CD4-positive, alpha-beta T cell (primary cell): ENCODE measurements around the gene TPSG1. TPM values are rescaled to one million over a fixed set of nuclear protein-coding genes. Genes with fewer than 3 reads are reported as not detected.

Source experiments
- ATAC-seq: fragments of 200-7000 bp; cut with Tn5 transposase; one replicate; pipeline ENCODE4 v1.10.0; 2022; ENCODE audit warnings: mild to moderate bottlenecking; ENCODE audit not compliant: poor library complexity
- CTCF ChIA-PET: fragments of 350-600 bp; sonication (Branson Sonifier 250); formaldehyde crosslinking; loops from one replicate; lab custom pipeline; 2021; ENCODE audit warnings: antibody characterized with exemption, inconsistent platforms; lab: Charles Lee
- POLR2A ChIA-PET: fragments of 350-600 bp; sonication (Branson Sonifier 250); formaldehyde crosslinking; loops from one replicate; lab custom pipeline; 2021; ENCODE audit warnings: antibody characterized with exemption, inconsistent platforms; lab: Charles Lee
- DNase-seq, 14 experiments: peaks; one replicate each; pipeline ENCODE4 v3.0.0-alpha.2; 2013 to 2020; ENCODE audit warnings: mixed read lengths in 2 of 14
- H3K27ac ChIP-seq, 2 donors: one replicate each; pipeline versions ENCODE4 v1.5.1 to v1.7.0; 2013; ENCODE audit warnings: low read length in 2 of 2, low read depth in 1 of 2, mild to moderate bottlenecking in 1 of 2
- H3K27me3 ChIP-seq, 2 experiments: 1 replicate in 1 of 2; 2 replicates in 1 of 2; pipeline versions ENCODE4 v1.6.1 to v1.7.0; 2013; ENCODE audit warnings: low read length in 2 of 2, control low read depth in 1 of 2, mild to moderate bottlenecking in 1 of 2, moderate library complexity in 1 of 2; ENCODE audit not compliant: insufficient read depth in 2 of 2, control insufficient read depth in 1 of 2
- H3K36me3 ChIP-seq: one replicate; pipeline ENCODE4 v1.6.1; 2013; ENCODE audit warnings: low read length, control low read depth; ENCODE audit not compliant: insufficient read depth
- H3K4me1 ChIP-seq: one replicate; pipeline ENCODE4 v1.6.1; 2013; ENCODE audit warnings: low read length, control low read depth; ENCODE audit not compliant: insufficient read depth
- H3K4me3 ChIP-seq: one replicate; pipeline ENCODE4 v1.5.1; 2013; ENCODE audit warnings: mild to moderate bottlenecking, low read length, moderate library complexity
- H3K9me3 ChIP-seq, 2 experiments: 1 replicate in 1 of 2; 2 replicates in 1 of 2; pipeline versions ENCODE4 v1.6.1 to v1.7.0; 2013; ENCODE audit warnings: low read length in 2 of 2, mild to moderate bottlenecking in 2 of 2, control low read depth in 1 of 2, moderate library complexity in 1 of 2; ENCODE audit not compliant: control insufficient read depth in 1 of 2, insufficient read depth in 1 of 2
- H3K27ac Mint-ChIP-seq: one replicate; pipeline ENCODE4 v1.8.0; 2020; ENCODE audit warnings: mixed read lengths
- H3K27me3 Mint-ChIP-seq: one replicate; pipeline ENCODE4 v1.8.0; 2021; ENCODE audit warnings: mixed read lengths
- H3K36me3 Mint-ChIP-seq: one replicate; pipeline ENCODE4 v1.8.0; 2021; ENCODE audit warnings: low read depth, mixed read lengths
- H3K4me1 Mint-ChIP-seq: one replicate; pipeline ENCODE4 v1.8.0; 2021; ENCODE audit warnings: low read depth, mixed read lengths
- H3K4me3 Mint-ChIP-seq: one replicate; pipeline ENCODE4 v1.8.0; 2020; ENCODE audit warnings: mild to moderate bottlenecking, mixed read lengths
- H3K9me3 Mint-ChIP-seq: one replicate; pipeline ENCODE4 v1.8.0; 2020; ENCODE audit warnings: mixed read lengths
- CTCF ChIP-seq: fragments of 200-600 bp; IDR thresholded peaks from one replicate; pipeline ENCODE4 v1.8.0; 2022; ENCODE audit warnings: antibody characterized with exemption, mild to moderate bottlenecking
- intact Hi-C, 2 experiments: fragments of 100-400 bp; cut with DNase I in 1 of 2; cut with micrococcal nuclease in 1 of 2; formaldehyde crosslinking; loops; one replicate each; pipeline versions ENCODE4 v1.15.1 to v1.9.0; 2023 to 2025; cut with DNase I, micrococcal nuclease
- total RNA-seq, 174 experiments: library from RNA in 2 of 174; stranded (reverse) in 2 of 174; gene quantifications; one replicate each; pipeline ENCODE4 v1.2.3 and lab custom pipeline; 2021 to 2026

TPSG1 gene
- total RNA-seq, 2 experiments from 2014 or later = not detected

- no peak overlapping the region for H3K27ac ChIP-seq
- Mint-ChIP-seq H3K9me3 (no peaks in the 10 kb centered on the region), H3K27ac (no peak overlapping the region), H3K4me3 (no peak overlapping the region), H3K36me3 (no peaks in the 10 kb centered on the region), H3K4me1 (no peaks in the 10 kb centered on the region), H3K27me3 (no peaks in the 10 kb centered on the region)
- no peaks in the 10 kb centered on the region for H3K27me3 ChIP-seq
- no peaks in the 10 kb centered on the region for H3K36me3 ChIP-seq
- no peaks in the 10 kb centered on the region for H3K4me1 ChIP-seq
- CTCF ChIA-PET = no interaction called here
- no peak overlapping the region for H3K4me3 ChIP-seq
- POLR2A ChIA-PET = no interaction called here
- H3K9me3 ChIP-seq = peaks cover 0 to 5% of the 10 kb centered on the region in 2 experiments
- ATAC-seq = no peak
- DNase-seq = no peak
- intact Hi-C loops = no loop called here
- no peak for TF ChIP-seq CTCF
Measured at GRCh38 chr16:1216296-1216619, 8.8 kb downstream of the TPSG1 start.

DNA sequence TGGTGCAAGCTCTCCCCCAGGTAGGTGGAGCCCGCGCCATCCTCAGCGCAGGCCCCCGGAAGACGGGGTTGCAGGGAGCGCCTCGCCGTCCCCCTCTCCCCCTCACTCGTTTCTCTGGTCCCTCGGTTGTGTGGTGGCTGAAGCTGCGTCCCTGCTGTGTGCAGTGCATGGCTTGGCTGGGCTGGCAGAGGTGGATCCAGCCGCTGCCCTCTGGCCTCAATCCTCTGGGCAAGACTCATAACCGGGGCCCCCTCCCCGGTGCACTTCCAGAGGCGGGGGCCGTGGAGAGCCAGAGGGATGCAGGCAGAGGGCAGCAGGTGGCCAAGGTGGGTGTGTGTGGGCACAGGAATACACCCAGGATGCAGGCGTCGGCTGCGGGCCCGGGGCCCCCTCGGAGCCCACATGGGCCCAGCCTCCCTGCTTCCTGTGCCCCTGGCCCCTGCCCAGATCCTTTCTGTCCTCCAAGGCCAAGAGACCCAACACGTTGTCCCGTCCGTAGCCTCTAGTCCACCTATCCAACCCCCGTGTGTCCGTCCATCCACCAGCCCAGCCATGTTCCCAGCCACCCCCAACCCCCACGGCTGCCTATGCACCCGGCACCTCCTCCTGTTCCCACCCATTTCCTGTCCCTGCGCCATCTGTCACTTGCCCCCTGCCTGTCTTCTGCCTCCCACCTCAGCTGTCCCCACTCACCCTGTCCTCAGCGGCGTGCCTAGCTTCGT lies 9.3 kb downstream of the TPSG1 start:
- Histone ChIP-seq H3K4me1 (no peaks in the 10 kb centered on the region), H3K9me3 (peaks cover 0 to 8% of the 10 kb centered on the region in 2 experiments), H3K27ac (no peak overlapping the region), H3K36me3 (no peaks in the 10 kb centered on the region), H3K27me3 (no peaks in the 10 kb centered on the region), H3K4me3 (no peak overlapping the region)
- Mint-ChIP-seq H3K9me3 (no peaks in the 10 kb centered on the region), H3K4me3 (no peak overlapping the region), H3K27me3 (no peaks in the 10 kb centered on the region), H3K27ac (no peak overlapping the region), H3K36me3 (no peaks in the 10 kb centered on the region), H3K4me1 (no peaks in the 10 kb centered on the region)
- no peak for DNase-seq
- no peak for TF ChIP-seq CTCF
- ChIA-PET POLR2A (no interaction called here), CTCF (no interaction called here)
- ATAC-seq = no peak
- intact Hi-C loops = no loop called here

GRCh38 chr16:1214719-1215118 lies 10.3 kb downstream of the TPSG1 start:
- peaks cover under 1% of the 10 kb centered on the region for H3K4me1 ChIP-seq
- intact Hi-C loops = no loop called here
- CTCF ChIA-PET = no interaction called here
- H3K27me3 Mint-ChIP-seq = no peaks in the 10 kb centered on the region
- H3K4me1 Mint-ChIP-seq = no peaks in the 10 kb centered on the region
- H3K4me3 ChIP-seq = no peak overlapping the region
- no peaks in the 10 kb centered on the region for H3K9me3 Mint-ChIP-seq
- H3K27ac Mint-ChIP-seq = no peak overlapping the region
- POLR2A ChIA-PET = no interaction called here
- no peak for TF ChIP-seq CTCF
- ATAC-seq (no peak), DNase-seq (no peak)
- no peak overlapping the region for H3K27ac ChIP-seq
- peaks cover 0 to 8% of the 10 kb centered on the region in 2 experiments for H3K9me3 ChIP-seq
- no peaks in the 10 kb centered on the region for H3K36me3 Mint-ChIP-seq
- H3K4me3 Mint-ChIP-seq = no peak overlapping the region
- H3K36me3 ChIP-seq = no peaks in the 10 kb centered on the region
- H3K27me3 ChIP-seq = no peaks in the 10 kb centered on the region
